ENCODE results near the gene TP73. TPM values are rescaled to one million over a fixed set of nuclear protein-coding genes. Genes with fewer than 3 reads are reported as not detected.

TP73 gene
- total RNA-seq, 1 experiment from 2014 or later: 11.9 TPM

DNA sequence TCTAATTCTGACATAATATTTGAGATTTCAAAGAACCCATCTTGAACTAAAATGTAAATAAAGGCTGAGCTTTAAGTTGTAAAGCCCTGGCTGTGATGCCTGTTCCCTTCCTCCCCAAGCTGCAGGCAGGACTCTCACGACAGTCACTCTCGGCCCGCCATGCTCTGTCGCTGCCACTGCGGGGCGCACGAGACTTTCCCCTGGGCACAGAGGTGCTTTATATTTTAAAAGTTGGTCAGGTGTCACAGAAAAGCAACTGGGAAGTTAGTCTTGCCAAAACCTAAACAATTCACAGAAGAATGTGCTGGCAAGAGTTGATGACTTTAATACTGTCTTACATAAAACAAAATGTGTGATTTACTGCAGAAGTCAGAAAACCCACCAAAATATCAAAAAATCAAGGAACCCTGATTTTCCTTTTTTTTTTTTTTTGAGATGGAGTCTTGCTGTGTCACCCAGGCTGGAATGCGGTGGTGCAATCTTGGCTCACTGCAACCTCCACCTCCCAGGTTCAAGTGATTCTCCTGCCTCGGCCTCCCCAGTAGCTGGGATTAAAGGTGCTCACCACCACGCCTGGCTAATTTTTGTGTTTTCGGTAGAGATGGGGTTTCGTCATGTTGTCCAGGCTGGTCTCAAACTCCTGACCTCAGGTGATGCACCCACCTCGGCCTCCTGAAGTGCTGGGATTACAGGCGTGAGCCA lies 133.3 kb downstream of the TP73 start:
- ChIA-PET CTCF (interaction anchor here (0.7 kb wide), 1 partner anchor 1474 kb away, joined by 3 read pairs; no protein-coding TSS in a partner anchor), POLR2A (no interaction called here)
- Histone ChIP-seq H3K27me3 (replicated peaks; ENCODE audit: control insufficient read depth, insufficient read depth, low read length) (no peaks in the 10 kb centered on the region), H3K4me1 (no peaks in the 10 kb centered on the region), H3K9me3 (no peaks in the 10 kb centered on the region), H3K36me3 (ENCODE audit: control insufficient read depth, insufficient read depth, low read length) (no peaks in the 10 kb centered on the region), H3K4me3 (ENCODE audit: low read depth, low read length) (no peak overlapping the region)
- intact Hi-C loops (cut with micrococcal nuclease; ENCODE audit: unreplicated experiment): no loop called here
- Mint-ChIP-seq H3K27me3 (ENCODE audit: insufficient read depth, unreplicated experiment) (no peaks in the 10 kb centered on the region), H3K36me3 (ENCODE audit: insufficient read depth, unreplicated experiment) (peaks cover 59% of the 10 kb centered on the region), H3K4me1 (ENCODE audit: low read depth, unreplicated experiment) (no peaks in the 10 kb centered on the region), H3K4me3 (ENCODE audit: unreplicated experiment) (no peak overlapping the region), H3K27ac (ENCODE audit: unreplicated experiment) (no peak overlapping the region), H3K9me3 (ENCODE audit: unreplicated experiment) (no peaks in the 10 kb centered on the region)
- peak in 1 of 2 experiments; percentile 34 for DNase-seq
- no TSS peak for BruUV-seq (replicated peaks)
- TF ChIP-seq, protein P1, sequence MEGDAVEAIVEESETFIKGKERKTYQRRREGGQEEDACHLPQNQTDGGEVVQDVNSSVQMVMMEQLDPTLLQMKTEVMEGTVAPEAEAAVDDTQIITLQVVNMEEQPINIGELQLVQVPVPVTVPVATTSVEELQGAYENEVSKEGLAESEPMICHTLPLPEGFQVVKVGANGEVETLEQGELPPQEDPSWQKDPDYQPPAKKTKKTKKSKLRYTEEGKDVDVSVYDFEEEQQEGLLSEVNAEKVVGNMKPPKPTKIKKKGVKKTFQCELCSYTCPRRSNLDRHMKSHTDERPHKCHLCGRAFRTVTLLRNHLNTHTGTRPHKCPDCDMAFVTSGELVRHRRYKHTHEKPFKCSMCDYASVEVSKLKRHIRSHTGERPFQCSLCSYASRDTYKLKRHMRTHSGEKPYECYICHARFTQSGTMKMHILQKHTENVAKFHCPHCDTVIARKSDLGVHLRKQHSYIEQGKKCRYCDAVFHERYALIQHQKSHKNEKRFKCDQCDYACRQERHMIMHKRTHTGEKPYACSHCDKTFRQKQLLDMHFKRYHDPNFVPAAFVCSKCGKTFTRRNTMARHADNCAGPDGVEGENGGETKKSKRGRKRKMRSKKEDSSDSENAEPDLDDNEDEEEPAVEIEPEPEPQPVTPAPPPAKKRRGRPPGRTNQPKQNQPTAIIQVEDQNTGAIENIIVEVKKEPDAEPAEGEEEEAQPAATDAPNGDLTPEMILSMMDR (IDR thresholded peaks at IDR 0.05; ENCODE audit: insufficient read depth in 1 of 2, low read depth in 1 of 2, low read length in 1 of 2, severe bottlenecking in 1 of 2, unreplicated experiment in 1 of 2): no peak

Other genes with a start within 250 kb of the TP73 start
- 35.6 and 40.6 TPM in 2 replicates for gene ARHGEF16, start 197.9 kb upstream of the TP73 start, total RNA-seq (2022)
- gene MEGF6, start 41.0 kb upstream of the TP73 start, total RNA-seq (2022): 12.1 and 13.3 TPM in 2 replicates
- gene TPRG1L, start 27.5 kb upstream of the TP73 start, total RNA-seq (2022): 39.0 and 43.9 TPM in 2 replicates
- 25.1 and 31.6 TPM in 2 replicates for gene WRAP73, start 2.4 kb upstream of the TP73 start, total RNA-seq (2022)
- gene CCDC27, start 99.9 kb downstream of the TP73 start, total RNA-seq (2022): not detected in 2 replicates
- gene SMIM1, start 120.2 kb downstream of the TP73 start, total RNA-seq (2022): 7.1 and 9.4 TPM in 2 replicates
- gene LRRC47, start 144.0 kb downstream of the TP73 start, total RNA-seq (2022): 44.3 and 48.5 TPM in 2 replicates
- gene CEP104, start 204.7 kb downstream of the TP73 start, total RNA-seq (2022): 35.6 and 36.0 TPM in 2 replicates
- gene DFFB, start 205.0 kb downstream of the TP73 start, total RNA-seq (2022): 7.1 and 7.7 TPM in 2 replicates
- 19.0 and 19.2 TPM in 2 replicates for gene C1orf174, start 247.8 kb downstream of the TP73 start, total RNA-seq (2022)